Lung (tissue), 13 donors: ENCODE measurements around the gene SNX1. TPM values are rescaled to one million over a fixed set of nuclear protein-coding genes. Genes with fewer than 3 reads are reported as not detected.

ENCODE experiments used
- ATAC-seq: fragments of 200-7000 bp; cut with Tn5 transposase; one replicate; pipeline ENCODE4 v1.9.1; 2020; ENCODE audit warnings: moderate number of reproducible peaks; ENCODE audit not compliant: insufficient read depth, low FRiP score
- DNase-seq, 3 donors: peaks; one replicate each; pipeline ENCODE4 v3.0.0-alpha.2; 2013 to 2017
- H3K27ac ChIP-seq, 2 donors: one replicate each; pipeline ENCODE4 v1.5.1; 2013; ENCODE audit warnings: mild to moderate bottlenecking in 2 of 2, moderate library complexity in 2 of 2, control low read depth in 1 of 2, inconsistent platforms in 1 of 2, low read depth in 1 of 2, low read length in 1 of 2
- H3K27me3 ChIP-seq, 3 donors: one replicate each; pipeline ENCODE4 v1.5.1; 2013; ENCODE audit warnings: low read length in 2 of 3; ENCODE audit not compliant: control insufficient read depth in 3 of 3, insufficient read depth in 3 of 3
- H3K36me3 ChIP-seq, 4 donors: one replicate each; pipeline ENCODE4 v1.5.1; 2013; ENCODE audit warnings: low read length in 4 of 4, mild to moderate bottlenecking in 1 of 4, moderate library complexity in 1 of 4; ENCODE audit not compliant: control insufficient read depth in 4 of 4, insufficient read depth in 4 of 4
- H3K4me1 ChIP-seq, 5 donors: one replicate each; pipeline ENCODE4 v1.5.1; 2013; ENCODE audit warnings: low read length in 5 of 5, mild to moderate bottlenecking in 2 of 5, moderate library complexity in 1 of 5; ENCODE audit not compliant: control insufficient read depth in 5 of 5, insufficient read depth in 5 of 5
- H3K4me3 ChIP-seq: one replicate; pipeline ENCODE4 v1.5.1; 2013; ENCODE audit warnings: mild to moderate bottlenecking, control low read depth, moderate library complexity
- H3K9ac ChIP-seq, 2 donors: one replicate each; pipeline ENCODE4 v1.5.1; 2013; ENCODE audit warnings: low read length in 2 of 2, control low read depth in 1 of 2; ENCODE audit not compliant: insufficient read depth in 1 of 2
- H3K9me3 ChIP-seq, 4 donors: one replicate each; pipeline ENCODE4 v1.5.1; 2013; ENCODE audit warnings: low read length in 3 of 4, mild to moderate bottlenecking in 1 of 4, moderate library complexity in 1 of 4; ENCODE audit not compliant: control insufficient read depth in 4 of 4, insufficient read depth in 3 of 4
- WGBS, 2 donors: extraction: QIAGEN DNeasy Blood & Tissue Kit; methylation state at CpG; one replicate each; pipeline ENCODE4 v1.1.7; 2013; 5-methylcytosine and 5-hydroxymethylcytosine counted together
- polyA plus RNA-seq, 2 donors: library from polyadenylated mRNA; stranded (reverse); fragments of 200-250 nt; gene quantifications; one replicate each; pipeline ENCODE4 v1.2.1, GENCODE V29; 2013
- small RNA-seq: library from RNA; depleted of rRNA; stranded (forward); fragments of <200 nt; gene quantifications from one replicate; pipeline ENCODE3, GENCODE V24; 2014; ENCODE audit warnings: low replicate concordance
- total RNA-seq, 2 donors: library from RNA; depleted of rRNA in 1 of 2; stranded (reverse); fragments of >200 nt in 1 of 2; gene quantifications; one replicate each; pipeline ENCODE4 v1.2.1, GENCODE V29; 2014 to 2021
- TF ChIP-seq, protein P1 (sequence below): IDR thresholded peaks from 2 replicates; pipeline ENCODE4 v1.5.1; 2012; ENCODE audit warnings: mild to moderate bottlenecking; ENCODE audit errors: control extremely low read depth, extremely low read depth
- donor health status: control.
- donor health status: control.
- donor health status: Bipolar disorder and iron deficiency.
- donor health status: healthy.
- donor health status: DM: yes; HTN: yes; CAD: no.

SNX1 gene
- total and polyA plus RNA-seq, 4 donors: 70.6 to 169 (median 109) TPM

DNA sequence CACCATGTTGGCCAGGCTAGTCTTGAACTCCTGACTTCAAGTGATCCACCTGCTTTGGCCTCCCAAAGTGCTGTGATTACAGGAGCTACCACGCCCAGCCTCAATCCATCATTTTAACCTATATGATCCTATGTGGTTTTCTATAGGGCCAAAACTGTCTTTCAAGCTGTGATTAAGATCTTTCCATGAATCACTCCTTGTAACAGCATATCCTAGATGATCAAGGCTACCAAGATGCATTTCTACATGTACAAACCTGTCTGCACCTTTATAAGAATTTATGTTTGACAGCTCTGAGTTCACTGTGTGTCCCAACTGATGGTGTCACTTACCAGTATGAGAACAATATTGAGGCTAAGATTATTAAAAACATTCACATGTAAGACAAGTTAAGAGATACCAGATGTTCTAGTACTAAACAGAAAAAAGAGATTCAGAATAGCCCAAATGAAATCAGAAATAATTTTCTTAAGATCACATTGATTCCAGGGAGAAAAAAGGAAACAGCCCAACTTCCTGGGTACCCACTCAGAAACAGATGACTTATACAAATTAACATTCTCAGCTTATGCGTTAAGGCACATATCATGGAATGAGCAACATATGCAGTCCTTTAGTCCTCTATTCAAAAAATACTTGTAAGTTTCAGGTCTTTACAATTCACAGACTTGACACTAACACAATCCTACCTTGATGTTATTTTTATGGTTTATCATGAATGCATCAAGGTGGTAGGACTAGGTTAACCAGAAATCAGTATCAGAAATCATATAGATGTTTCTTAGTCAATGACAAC is 91.8 kb downstream of the SNX1 start:
- H3K27me3 ChIP-seq: no peaks in the 10 kb centered on the region
- 90 to 91% methylated on average over 2 of the region's 2 CpGs for WGBS, 2 donors
- H3K9me3 ChIP-seq: no peaks in the 10 kb centered on the region
- H3K4me3 ChIP-seq: no peak overlapping the region
- peaks cover 0 to 11% (median 9%) of the 10 kb centered on the region in 4 donors for H3K36me3 ChIP-seq
- TF ChIP-seq, protein P1, sequence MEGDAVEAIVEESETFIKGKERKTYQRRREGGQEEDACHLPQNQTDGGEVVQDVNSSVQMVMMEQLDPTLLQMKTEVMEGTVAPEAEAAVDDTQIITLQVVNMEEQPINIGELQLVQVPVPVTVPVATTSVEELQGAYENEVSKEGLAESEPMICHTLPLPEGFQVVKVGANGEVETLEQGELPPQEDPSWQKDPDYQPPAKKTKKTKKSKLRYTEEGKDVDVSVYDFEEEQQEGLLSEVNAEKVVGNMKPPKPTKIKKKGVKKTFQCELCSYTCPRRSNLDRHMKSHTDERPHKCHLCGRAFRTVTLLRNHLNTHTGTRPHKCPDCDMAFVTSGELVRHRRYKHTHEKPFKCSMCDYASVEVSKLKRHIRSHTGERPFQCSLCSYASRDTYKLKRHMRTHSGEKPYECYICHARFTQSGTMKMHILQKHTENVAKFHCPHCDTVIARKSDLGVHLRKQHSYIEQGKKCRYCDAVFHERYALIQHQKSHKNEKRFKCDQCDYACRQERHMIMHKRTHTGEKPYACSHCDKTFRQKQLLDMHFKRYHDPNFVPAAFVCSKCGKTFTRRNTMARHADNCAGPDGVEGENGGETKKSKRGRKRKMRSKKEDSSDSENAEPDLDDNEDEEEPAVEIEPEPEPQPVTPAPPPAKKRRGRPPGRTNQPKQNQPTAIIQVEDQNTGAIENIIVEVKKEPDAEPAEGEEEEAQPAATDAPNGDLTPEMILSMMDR: no peak
- H3K4me1 ChIP-seq: peaks cover 0 to 6% (median 0%) of the 10 kb centered on the region in 5 donors
- no peak overlapping the region for H3K9ac ChIP-seq
- H3K27ac ChIP-seq: no peak overlapping the region
- ATAC-seq (no peak), DNase-seq (no peak)

Small RNA genes lying within 50 kb of the gene (small RNA-seq; reads per million reads assigned to genes)
- not detected for gene RF00019

Other genes with a start within 250 kb of the SNX1 start
- gene DAPK2, start 49.5 kb upstream of the SNX1 start, total RNA-seq: 10 to 100 TPM; 58.1 to 59.0 TPM
- 10 to 100 TPM; 20.5 to 40.1 TPM for gene DAPK2, start 49.5 kb upstream of the SNX1 start, polyA plus RNA-seq
- gene CIAO2A, start 2.1 kb upstream of the SNX1 start, total RNA-seq: 10 to 100 TPM; 40.4 to 89.6 TPM
- gene CIAO2A, start 2.1 kb upstream of the SNX1 start, polyA plus RNA-seq: 10 to 100 TPM; 75.9 to 95.6 TPM
- 10 to 100 TPM in 1 of 2 donors, 1 to 10 TPM in 1; 3.4 to 20.3 TPM for gene SNX22, start 55.7 kb downstream of the SNX1 start, total RNA-seq
- gene SNX22, start 55.7 kb downstream of the SNX1 start, polyA plus RNA-seq: 10 to 100 TPM in 1 of 2 donors, 1 to 10 TPM in 1; 4.1 to 14.2 TPM
- 100 to 1,000 TPM; 213 to 721 TPM for gene PPIB, start 67.0 kb downstream of the SNX1 start, total RNA-seq
- 1,000 to 10,000 TPM in 1 of 2 donors, 100 to 1,000 TPM in 1; 981 to 1,077 TPM for gene PPIB, start 67.0 kb downstream of the SNX1 start, polyA plus RNA-seq